K562 (cell line): ENCODE results near the gene JUND. TPM values are rescaled to one million over a fixed set of nuclear protein-coding genes. Genes with fewer than 3 reads are reported as not detected.

Source experiments
- BCL6 ChIP-seq: fragments of 250-450 bp; sonication (Bioruptor Pico); IDR thresholded peaks from 2 replicates; pipeline ENCODE4 v1.4.0; 2020
- BMI1 ChIP-seq: fragments of 150-350 bp; IDR thresholded peaks from 2 replicates; pipeline ENCODE4 v1.6.1; 2014; ENCODE audit warnings: low read length
- HNRNPUL1 ChIP-seq: fragments of 200-400 bp; formaldehyde crosslinking; IDR thresholded peaks from 2 replicates; pipeline ENCODE4 v1.6.1; 2017; ENCODE audit warnings: low read length
- MYBL2 ChIP-seq, 2 experiments: fragments of 450-650 bp in 1 of 2; sonication (generic) in 1 of 2; formaldehyde crosslinking in 1 of 2; IDR thresholded peaks; 2 replicates each; pipeline versions ENCODE4 v1.6.1 to v1.8.1; 2017 to 2022; ENCODE audit warnings: borderline replicate concordance in 1 of 2, inconsistent platforms in 1 of 2, low read depth in 1 of 2, mild to moderate bottlenecking in 1 of 2, missing genetic modification reagents in 1 of 2, moderate library complexity in 1 of 2
- RBM34 ChIP-seq: fragments of 200-400 bp; formaldehyde crosslinking; IDR thresholded peaks from 2 replicates; pipeline ENCODE4 v1.6.1; 2018; ENCODE audit warnings: low read length, borderline replicate concordance; ENCODE audit not compliant: insufficient read depth
- SMAD1 ChIP-seq: fragments of 150-350 bp; IDR thresholded peaks from 2 replicates; pipeline ENCODE4 v1.6.1; 2014; ENCODE audit warnings: low read length, low read depth; ENCODE audit not compliant: partially characterized antibody
- SRF ChIP-seq, 2 experiments: fragments of 250-450, 450-650 bp in 1 of 2; sonication (Bioruptor Pico) in 1 of 2; sonication (generic) in 1 of 2; formaldehyde crosslinking; IDR thresholded peaks; 2 replicates each; pipeline versions ENCODE4 v1.5.0 to v1.5.1; 2020 to 2022; ENCODE audit warnings: mild to moderate bottlenecking in 1 of 2, missing genetic modification reagents in 1 of 2
- YY1 ChIP-seq, 3 experiments: IDR thresholded peaks; 2 replicates each; pipeline ENCODE4 v1.6.1; 2011; ENCODE audit warnings: low read length in 2 of 3, mild to moderate bottlenecking in 2 of 3, moderate library complexity in 2 of 3, borderline replicate concordance in 1 of 3, control low read depth in 1 of 3, low read depth in 1 of 3; ENCODE audit not compliant: insufficient read depth in 3 of 3, insufficient replicate concordance in 2 of 3, control insufficient read depth in 1 of 3, insufficient read length in 1 of 3; ENCODE audit errors: extremely low read depth in 1 of 3
- ZFX ChIP-seq: sonication (generic); formaldehyde crosslinking; IDR thresholded peaks from 2 replicates; pipeline ENCODE4 v1.8.0; 2022; ENCODE audit warnings: mild to moderate bottlenecking, missing genetic modification reagents, moderate library complexity
- ZNF3 ChIP-seq: fragments of 250-450 bp; sonication (Bioruptor Pico); IDR thresholded peaks from 2 replicates; pipeline ENCODE4 v1.5.0; 2021; ENCODE audit warnings: mild to moderate bottlenecking, moderate library complexity
- ZNF408 ChIP-seq: fragments of 250-450 bp; sonication (Bioruptor Pico); IDR thresholded peaks from 2 replicates; pipeline ENCODE4 v1.4.0; 2020; ENCODE audit warnings: low read depth, mild to moderate bottlenecking, moderate library complexity
- ZNF707 ChIP-seq: fragments of 250-450 bp; sonication (Bioruptor Pico); conservative IDR thresholded peaks from 2 replicates; pipeline ENCODE4 v1.8.0; 2022; ENCODE audit warnings: inconsistent platforms, mild to moderate bottlenecking, moderate library complexity
- ZNF830 ChIP-seq: fragments of 250-450 bp; sonication (Bioruptor Pico); IDR thresholded peaks from 2 replicates; pipeline ENCODE4 v1.5.0; 2021; ENCODE audit warnings: mild to moderate bottlenecking
- polyA plus RNA-seq, 8 experiments: library from polyadenylated mRNA; depleted of rRNA in 4 of 8; stranded (reverse) in 5 of 8; unstranded in 3 of 8; fragments of >200 nt; fragmentation: Nextera tagmentation in 2 of 8; fragmentation: Illumina TruSeq in 1 of 8; extraction: Ambion mirVana in 2 of 8; extraction: Trizol in 1 of 8; gene quantifications; 2 replicates each; pipeline versions ENCODE4 v1.2.1 to v1.2.3, GENCODE V29; 2011 to 2014; ENCODE audit warnings: inconsistent platforms in 1 of 8, missing spikeins in 1 of 8
- total RNA-seq, 7 experiments: library from RNA; depleted of rRNA in 6 of 7; stranded (reverse); fragments of >200 nt in 6 of 7; fragmentation: Illumina TruSeq in 2 of 7; extraction: Trizol in 2 of 7; gene quantifications; 2 replicates each; pipeline versions ENCODE4 v1.2.1 to v1.2.3, GENCODE V29; 2011 to 2021; ENCODE audit warnings: low replicate concordance in 1 of 7
- TF ChIP-seq, protein P1 (sequence below): fragments of 250-450 bp; sonication (Bioruptor Pico); IDR thresholded peaks from 2 replicates; pipeline ENCODE4 v1.4.0; 2020; ENCODE audit warnings: mild to moderate bottlenecking
- TF ChIP-seq, protein P2 (sequence below): fragments of 450-650 bp; formaldehyde crosslinking; IDR thresholded peaks from 2 replicates; pipeline ENCODE4 v1.4.0; 2020; ENCODE audit warnings: mild to moderate bottlenecking, moderate library complexity
- TF ChIP-seq, protein P3 (sequence below): fragments of 250-450 bp; sonication (Bioruptor Pico); IDR thresholded peaks from 2 replicates; pipeline ENCODE4 v1.4.0; 2020
- TF ChIP-seq, protein P4 (sequence below), 2 experiments: fragments of 150-350 bp in 1 of 2; IDR thresholded peaks; 2 replicates each; pipeline ENCODE4 v1.6.1; 2012 to 2016; ENCODE audit warnings: low read depth in 2 of 2, low read length in 2 of 2, mild to moderate bottlenecking in 1 of 2, moderate library complexity in 1 of 2

Gene JUND
- total and polyA plus RNA-seq, 9 of the 15 experiments (the other 6 are each of a cell fraction or from before 2014, with no cell fraction given), result 6.4 to 286 (median 42.3) TPM

DNA sequence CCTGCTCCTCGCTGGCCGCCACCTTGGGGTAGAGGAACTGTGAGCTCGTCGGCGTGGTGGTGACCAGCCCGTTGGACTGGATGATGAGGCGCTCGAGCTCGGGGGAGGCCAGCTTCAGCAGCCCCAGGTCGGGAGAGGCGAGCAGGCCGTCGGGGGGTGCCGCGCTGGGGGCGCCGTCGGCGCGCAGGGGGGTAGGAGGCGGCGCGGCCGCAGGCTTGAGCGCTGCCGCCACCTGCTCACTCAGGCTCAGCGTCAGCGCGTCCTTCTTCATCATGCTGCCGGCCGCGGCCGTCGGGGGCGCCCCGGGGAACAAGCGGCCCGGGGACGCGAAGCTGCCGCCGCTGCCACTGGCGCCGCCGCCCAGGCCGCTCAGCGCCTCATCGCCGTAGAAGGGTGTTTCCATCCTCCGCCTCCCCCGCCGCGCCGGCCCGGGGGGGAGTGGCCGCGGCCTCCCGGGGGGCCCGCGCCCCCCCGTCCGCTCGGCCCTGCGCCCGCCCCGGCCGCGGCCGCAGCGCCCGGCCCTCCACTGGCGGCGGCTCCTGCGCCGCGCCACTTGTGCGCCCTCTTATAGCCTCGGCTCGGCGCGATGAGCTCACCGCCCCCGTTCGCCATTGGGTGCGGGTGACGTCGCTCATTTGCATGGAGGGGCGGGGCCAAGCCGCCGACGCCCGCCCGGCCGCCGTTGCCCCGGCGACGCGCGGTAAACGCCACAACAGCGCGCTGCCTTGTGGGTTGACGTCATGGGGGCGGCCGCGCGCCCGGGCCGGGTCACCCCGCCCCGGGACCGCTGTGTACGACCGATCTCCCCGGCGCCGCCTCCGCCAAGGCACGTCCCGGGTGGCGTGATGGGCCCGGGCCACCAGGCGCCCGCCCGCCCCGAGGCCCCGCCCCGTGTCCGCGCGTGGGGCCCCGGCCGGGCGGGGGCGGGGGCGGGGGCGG is at the start of gene JUND (continued):
- TF ChIP-seq, protein P1, sequence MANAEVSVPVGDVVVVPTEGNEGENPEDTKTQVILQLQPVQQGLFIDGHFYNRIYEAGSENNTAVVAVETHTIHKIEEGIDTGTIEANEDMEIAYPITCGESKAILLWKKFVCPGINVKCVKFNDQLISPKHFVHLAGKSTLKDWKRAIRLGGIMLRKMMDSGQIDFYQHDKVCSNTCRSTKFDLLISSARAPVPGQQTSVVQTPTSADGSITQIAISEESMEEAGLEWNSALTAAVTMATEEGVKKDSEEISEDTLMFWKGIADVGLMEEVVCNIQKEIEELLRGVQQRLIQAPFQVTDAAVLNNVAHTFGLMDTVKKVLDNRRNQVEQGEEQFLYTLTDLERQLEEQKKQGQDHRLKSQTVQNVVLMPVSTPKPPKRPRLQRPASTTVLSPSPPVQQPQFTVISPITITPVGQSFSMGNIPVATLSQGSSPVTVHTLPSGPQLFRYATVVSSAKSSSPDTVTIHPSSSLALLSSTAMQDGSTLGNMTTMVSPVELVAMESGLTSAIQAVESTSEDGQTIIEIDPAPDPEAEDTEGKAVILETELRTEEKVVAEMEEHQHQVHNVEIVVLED (CRISPR knock-in tag), result peak; percentile 79
- TF ChIP-seq YY1 (IDR thresholded peaks at IDR 0.05; ENCODE audit: borderline replicate concordance in 1 of 3, control insufficient read depth in 1 of 3, extremely low read depth in 1 of 3, insufficient read depth in 3 of 3, insufficient read length in 1 of 3, insufficient replicate concordance in 2 of 3, low read depth in 1 of 3, low read length in 2 of 3) (peak in 2 of 3 experiments; percentile 51 to 77), ZNF3 (no peak), BCL6 (CRISPR knock-in tag) (no peak), HNRNPUL1 (no peak), RBM34 (no peak), ZNF408 (no peak), ZFX (CRISPR knock-in tag) (peak; percentile 74), ZNF830 (CRISPR knock-in tag) (no peak), SRF (CRISPR knock-in tag; IDR thresholded peaks at IDR 0.05) (peak; percentile 14 to 50; a peak in 2 of 4 replicates), MYBL2 (IDR thresholded peaks at IDR 0.05; ENCODE audit: low read depth) (no peak), MYBL2 (CRISPR knock-in tag; IDR thresholded peaks at IDR 0.05; ENCODE audit: borderline replicate concordance) (no peak), SMAD1 (peak; percentile 95), BMI1 (peak; percentile 96), ZNF707 (CRISPR knock-in tag) (no peak)
- TF ChIP-seq, protein P2, sequence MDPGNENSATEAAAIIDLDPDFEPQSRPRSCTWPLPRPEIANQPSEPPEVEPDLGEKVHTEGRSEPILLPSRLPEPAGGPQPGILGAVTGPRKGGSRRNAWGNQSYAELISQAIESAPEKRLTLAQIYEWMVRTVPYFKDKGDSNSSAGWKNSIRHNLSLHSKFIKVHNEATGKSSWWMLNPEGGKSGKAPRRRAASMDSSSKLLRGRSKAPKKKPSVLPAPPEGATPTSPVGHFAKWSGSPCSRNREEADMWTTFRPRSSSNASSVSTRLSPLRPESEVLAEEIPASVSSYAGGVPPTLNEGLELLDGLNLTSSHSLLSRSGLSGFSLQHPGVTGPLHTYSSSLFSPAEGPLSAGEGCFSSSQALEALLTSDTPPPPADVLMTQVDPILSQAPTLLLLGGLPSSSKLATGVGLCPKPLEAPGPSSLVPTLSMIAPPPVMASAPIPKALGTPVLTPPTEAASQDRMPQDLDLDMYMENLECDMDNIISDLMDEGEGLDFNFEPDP (CRISPR knock-in tag), result 0 out of 2 replicates have a peak, but pooled peaks have one; percentile 27
- TF ChIP-seq, protein P3, sequence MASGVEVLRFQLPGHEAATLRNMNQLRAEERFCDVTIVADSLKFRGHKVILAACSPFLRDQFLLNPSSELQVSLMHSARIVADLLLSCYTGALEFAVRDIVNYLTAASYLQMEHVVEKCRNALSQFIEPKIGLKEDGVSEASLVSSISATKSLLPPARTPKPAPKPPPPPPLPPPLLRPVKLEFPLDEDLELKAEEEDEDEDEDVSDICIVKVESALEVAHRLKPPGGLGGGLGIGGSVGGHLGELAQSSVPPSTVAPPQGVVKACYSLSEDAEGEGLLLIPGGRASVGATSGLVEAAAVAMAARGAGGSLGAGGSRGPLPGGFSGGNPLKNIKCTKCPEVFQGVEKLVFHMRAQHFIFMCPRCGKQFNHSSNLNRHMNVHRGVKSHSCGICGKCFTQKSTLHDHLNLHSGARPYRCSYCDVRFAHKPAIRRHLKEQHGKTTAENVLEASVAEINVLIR (CRISPR knock-in tag), result peak; percentile 78
- TF ChIP-seq, protein P4, sequence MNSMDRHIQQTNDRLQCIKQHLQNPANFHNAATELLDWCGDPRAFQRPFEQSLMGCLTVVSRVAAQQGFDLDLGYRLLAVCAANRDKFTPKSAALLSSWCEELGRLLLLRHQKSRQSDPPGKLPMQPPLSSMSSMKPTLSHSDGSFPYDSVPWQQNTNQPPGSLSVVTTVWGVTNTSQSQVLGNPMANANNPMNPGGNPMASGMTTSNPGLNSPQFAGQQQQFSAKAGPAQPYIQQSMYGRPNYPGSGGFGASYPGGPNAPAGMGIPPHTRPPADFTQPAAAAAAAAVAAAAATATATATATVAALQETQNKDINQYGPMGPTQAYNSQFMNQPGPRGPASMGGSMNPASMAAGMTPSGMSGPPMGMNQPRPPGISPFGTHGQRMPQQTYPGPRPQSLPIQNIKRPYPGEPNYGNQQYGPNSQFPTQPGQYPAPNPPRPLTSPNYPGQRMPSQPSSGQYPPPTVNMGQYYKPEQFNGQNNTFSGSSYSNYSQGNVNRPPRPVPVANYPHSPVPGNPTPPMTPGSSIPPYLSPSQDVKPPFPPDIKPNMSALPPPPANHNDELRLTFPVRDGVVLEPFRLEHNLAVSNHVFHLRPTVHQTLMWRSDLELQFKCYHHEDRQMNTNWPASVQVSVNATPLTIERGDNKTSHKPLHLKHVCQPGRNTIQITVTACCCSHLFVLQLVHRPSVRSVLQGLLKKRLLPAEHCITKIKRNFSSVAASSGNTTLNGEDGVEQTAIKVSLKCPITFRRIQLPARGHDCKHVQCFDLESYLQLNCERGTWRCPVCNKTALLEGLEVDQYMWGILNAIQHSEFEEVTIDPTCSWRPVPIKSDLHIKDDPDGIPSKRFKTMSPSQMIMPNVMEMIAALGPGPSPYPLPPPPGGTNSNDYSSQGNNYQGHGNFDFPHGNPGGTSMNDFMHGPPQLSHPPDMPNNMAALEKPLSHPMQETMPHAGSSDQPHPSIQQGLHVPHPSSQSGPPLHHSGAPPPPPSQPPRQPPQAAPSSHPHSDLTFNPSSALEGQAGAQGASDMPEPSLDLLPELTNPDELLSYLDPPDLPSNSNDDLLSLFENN (IDR thresholded peaks at IDR 0.05; ENCODE audit: low read depth in 2 of 2, low read length in 2 of 2), result peak in 1 of 2 experiments; percentile 83; a peak in 2 of 4 replicates
